ENCODE results near the gene PPOX.

GRCh38 chr1:161215076-161215475, 48.9 kb downstream of the PPOX start, which contains the start of gene FCER1G:
- TF ChIP-seq CTCF (IDR thresholded peaks at IDR 0.05) (no peak), POLR2A (IDR thresholded peaks at IDR 0.05) (peak in 1 of 2 donors; percentile 51)
